Fibroblast of skin of back (primary cell): Measurements from ENCODE around the gene FAM53B.

ENCODE experiments used
- DNase-seq: peaks from one replicate; pipeline ENCODE4 v3.0.0-alpha.2; 2013

FAM53B gene

DNA sequence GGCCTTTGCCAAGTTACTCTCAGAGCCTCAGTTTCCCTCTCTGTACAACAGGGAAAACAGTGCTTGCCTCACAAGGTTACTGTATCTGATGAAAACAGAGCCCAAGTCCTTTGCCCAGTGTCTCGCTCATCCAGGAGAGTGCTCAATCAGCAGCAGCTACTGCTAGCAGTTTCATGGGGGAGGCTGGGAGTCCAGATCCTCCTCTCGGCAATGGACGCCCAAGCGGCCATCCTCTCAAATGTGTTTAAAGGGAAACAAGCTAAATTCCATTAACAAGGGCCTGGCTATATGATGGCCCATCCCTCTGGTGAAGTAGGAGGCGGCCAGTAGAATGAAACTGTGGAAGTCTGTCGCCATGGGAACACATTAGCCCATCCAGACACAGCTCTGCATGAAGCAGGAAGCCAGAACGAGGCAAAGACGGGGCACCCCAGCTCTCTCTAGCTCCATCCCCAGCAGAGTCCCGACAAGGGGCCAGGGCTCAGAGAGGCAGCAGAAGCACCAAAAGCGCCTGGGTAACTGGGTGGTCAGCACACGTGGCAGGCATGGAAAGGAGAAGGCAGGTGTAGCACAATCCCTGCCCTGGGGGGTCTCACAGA is 35.2 kb downstream of the FAM53B start:
- DNase-seq = no peak

DNA sequence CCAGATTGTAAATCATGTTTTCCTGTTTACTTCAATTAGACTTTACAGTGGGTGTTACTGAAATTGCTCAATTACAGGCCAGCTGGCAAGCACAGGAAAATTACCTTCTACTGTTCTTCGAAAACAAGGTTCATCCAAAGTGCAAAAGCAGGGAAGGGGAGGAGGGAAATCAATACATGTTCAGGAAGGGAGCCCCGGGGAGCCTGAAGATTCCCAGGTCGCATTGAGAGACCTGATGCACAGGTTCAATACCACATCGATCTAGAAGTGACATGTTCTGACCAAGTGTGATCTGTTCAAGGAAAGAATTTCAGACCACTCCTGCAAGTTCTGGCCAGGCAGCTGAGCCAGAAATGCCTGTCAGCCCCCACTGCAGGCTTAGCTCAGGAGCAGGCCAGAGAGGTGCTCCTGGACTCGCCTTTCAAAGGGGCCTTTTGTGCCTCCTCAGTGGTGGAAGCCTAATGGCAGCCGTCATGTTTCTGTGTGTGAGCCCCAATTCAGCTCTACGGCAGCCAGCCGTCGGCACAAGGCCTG is 35.9 kb downstream of the FAM53B start:
- DNase-seq = no peak

DNA sequence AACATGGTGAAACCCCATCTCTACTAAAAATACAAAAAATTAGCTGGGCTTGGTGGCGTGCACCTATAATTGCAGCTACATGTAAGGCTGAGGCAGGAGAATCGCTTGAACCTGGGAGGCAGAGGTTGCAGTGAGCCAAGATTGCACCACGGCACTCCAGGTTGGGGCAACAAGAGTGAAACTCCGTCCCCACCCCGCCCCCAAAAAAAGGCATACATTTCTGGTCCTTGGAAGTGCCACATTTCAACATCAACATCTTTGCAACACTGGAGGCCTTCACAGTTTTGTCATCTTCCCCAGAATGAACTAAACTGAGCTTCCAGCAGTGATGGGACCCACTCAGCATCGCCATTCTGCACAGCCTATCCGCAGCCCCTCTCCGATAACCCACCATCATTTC is 36.6 kb downstream of the FAM53B start:
- DNase-seq = no peak

DNA sequence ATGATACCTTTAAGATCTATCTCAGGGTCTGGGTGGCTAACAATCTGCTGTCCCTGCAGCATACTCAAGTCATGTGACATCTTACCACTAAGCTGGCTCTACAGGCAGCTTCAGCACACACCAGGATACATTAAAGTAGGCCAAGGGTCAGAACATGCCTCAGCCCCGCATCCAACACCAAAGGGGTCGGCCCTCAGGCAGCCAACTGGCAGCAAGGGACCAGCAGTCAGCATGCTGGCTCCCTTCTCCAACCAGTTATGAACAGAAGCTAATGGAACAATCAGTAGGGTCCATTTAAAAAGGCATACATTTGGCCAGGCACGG is 37.1 kb downstream of the FAM53B start:
- no peak for DNase-seq

DNA sequence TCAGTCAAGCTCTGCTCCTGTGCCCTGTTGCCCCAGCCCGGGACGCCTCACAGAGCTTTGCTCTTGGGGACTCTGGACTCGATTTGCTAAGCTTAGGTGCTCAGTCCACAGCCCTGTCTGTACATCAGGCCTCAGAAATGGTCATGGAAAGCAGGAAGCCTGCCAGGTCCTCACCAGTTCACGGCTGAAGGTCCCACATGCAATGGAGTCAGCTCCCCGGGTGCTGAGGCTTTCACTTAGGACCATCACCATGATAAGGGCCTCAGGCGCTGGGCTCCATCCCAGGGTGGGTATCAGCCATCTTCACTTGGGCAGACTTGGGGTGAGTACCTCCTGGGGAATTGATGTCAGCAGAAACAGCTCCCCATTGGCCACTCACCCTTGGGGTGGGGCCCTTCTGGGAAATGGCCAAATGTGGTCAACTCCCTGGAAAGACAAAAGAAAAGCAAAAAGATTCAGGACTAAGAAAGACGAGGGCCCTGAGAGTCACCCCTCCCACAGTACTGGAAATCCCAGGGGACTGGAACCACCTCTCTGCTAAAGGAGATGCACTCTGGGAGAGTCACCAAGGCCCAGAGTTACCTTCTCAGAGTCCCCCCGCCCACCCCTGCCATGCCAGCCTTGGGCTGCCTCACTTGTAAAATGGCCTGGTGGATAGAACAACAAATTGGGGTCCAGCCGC is 37.6 kb downstream of the FAM53B start:
- no peak for DNase-seq

DNA sequence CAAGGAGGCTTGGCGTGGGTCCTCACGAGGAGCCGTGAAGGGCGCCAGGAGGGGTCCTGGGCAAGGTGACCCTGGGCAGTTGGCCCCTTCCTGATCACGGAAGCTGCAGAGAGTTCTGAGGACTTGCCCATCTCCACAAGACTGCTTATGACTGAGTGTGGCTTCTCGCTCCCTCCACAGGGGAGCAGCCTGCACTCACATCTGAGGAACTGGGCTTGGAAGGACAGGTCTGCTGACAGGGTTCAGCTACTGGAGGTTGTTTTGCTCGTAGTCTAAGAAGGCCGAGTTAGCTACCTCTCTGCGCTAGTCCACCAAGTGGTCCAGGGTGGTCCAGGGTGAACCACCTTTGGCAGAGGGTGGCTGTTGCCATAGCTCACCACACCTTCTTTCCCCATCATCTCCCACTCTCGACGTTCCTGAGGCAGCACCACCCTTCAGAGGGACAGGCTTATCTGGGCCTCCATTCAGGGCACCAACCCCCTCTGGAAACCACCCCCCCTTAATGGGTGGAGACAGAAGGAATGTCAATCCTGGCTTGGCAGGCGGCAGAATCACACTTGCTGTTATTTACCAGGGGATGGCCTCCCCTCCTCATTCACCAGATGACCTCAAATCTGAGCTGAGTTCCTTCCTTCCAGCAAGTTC is 38.2 kb downstream of the FAM53B start:
- DNase-seq = no peak

DNA sequence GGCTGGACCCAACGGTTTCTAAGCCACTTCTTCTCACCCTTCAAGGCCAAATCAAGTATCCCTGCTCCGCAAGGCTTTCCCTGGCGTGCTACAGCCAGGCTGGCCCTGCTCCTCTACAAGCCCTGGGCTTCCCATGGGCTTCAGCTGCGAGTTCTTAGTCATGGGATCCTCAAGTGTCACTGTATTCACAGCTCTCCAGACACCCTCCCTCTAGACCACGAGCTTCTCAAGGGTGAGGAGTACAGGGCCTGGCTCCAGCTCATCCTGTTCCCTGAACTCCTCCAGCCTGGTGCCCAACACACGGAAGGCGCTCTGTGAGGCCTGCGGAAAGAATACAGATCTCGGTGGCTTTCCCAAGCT is 38.8 kb downstream of the FAM53B start:
- no peak for DNase-seq

DNA sequence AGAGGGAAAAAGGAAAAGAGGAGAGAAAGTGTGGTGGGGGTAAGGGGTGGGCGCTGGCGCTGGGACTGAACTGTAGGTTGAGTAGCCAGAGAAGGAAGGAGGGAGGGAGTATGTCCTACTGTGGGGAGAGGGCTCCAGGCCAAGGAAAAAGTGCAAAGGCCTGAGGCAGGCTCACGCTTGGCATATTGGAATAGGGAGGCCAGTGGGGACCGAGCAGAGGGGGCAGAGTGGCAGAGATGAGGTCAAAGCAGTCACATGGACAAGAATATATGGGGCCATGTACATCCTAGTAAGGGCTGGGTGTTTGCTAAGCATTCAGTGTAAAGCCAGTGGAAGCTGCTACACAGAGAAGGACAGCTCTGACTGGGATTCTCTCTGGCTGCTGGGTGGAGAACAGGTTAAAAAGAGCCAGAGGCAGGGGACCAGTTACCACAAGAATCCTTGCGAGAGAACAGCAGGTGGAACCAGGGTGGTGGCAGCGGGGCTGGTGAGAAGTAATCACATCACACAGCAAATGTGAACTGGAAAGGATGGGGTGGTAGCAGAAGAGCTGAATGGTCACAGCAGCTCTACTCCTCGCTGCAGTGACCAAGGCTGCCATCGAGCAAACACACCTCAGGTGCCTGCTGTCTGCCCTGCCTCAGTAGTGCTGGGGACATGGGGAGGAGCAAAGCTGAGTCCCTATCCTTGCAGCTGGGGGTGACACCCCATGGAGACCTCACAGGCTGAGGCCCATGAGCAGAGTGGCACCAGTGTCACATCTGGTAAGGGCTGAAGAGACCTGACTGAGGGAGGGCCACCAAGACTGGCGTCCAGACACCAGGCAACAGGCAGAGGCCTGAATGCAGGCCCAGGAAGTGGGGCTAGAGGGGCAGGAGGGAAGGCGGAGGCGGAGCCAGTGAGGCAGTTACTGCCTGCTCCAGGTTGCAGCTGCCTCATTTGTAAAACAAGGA is 39.5 kb downstream of the FAM53B start:
- DNase-seq = no peak

DNA sequence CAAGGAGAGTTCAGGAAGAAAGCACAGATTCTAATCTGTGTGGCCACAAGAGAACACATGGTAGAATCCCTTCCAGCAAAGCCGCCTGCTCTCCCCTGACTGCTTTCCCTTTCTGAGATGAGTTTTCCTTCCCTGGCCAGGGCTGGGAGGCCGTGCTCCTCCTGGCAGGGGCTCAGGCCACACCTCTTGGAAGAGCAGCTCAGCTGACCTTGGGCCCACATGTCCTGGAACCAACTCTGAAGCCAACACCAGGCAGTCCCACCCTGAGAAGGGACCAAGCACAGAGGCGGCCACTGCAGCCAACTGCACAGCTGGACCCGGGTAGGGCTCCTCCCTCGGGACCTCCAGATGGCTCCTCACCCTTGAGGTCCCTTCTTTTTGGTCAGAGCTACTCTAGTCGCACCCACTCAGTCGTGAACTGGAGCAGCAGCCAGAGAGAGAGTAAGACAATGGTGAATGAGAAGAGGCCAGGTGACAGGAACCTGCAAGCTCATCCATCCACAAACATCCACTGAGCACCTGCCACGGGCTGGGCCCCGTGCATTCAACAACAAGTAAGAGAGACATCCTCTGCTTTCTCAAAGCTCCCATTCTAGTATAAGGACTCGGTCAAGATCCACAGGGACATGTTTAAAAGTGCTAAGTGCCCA is 40.3 kb downstream of the FAM53B start:
- DNase-seq = no peak

DNA sequence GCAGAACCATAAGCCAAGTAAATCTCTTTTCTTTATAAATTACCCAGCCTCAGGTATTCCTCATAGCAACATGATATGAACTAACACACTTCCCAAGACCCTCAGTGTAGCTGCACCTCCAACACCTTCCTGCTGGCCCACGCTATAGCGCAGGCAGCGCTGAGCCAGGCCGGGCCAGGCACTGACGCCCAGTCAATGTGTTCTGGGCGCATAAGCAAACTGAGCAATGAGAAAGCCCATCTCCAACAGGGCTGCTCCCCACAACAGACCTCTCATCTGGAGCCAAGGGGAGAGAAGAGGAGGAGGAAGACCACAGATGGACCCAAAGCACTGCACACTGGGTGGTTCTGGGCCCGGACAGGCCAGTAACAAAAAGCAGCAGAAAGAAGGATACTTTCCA is 40.8 kb downstream of the FAM53B start:
- DNase-seq = no peak

DNA sequence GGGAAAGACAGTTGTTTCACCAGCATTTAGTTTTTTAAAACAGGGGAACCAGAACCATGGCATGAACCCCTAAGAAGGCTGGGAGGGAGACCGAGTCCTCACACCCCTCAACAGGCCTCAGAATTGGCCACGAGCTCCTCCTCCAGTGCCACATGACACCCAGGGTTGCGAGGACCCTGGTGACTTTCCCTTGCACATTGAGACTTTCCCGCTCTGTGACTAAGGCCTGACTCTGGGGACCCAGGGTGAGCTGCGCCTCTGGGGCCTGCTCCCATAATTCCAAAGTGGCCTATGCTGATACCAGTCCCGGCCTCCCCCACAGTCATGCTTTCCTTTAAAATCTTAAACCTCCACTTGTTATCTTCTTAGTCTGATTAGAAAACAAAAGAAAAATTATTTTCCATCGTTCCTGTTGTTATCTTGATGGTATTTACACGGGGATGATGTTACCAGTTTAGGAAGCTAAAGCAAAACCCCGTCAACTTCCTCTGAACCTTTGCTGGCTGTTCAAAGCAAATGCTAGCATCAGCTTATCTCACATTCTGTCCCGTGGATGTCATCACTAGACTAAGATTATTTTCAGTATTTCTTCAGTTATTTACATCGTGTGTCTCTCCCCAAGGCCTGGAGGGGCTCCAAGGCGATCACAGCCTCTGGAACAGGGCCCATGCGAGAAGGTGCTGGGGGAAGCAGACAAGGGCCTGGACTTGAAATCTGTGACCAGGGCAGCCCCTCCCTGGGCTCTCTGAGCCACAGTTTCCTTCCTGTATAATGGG is 42.1 kb downstream of the FAM53B start:
- DNase-seq = no peak

DNA sequence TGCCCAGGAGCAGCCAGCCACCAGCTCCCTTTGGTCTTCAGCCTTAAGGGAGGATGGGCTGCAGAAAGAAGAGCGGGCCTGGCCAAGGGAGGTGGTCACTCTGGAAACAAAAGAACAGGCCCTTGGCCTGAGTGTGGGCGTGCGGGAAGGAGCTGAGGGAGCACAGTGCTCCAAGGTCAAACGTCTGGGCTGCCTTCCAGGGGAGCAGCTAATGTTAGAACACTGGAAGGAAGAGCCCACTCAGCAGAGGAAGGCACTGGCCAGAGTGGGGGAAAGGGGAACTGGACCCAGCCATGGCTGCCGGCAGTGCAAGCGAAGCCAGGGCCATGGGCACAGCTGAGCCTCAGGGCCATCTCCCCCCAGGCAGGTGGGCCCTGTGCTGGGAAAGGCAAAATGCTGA is 42.7 kb downstream of the FAM53B start:
- DNase-seq = no peak

DNA sequence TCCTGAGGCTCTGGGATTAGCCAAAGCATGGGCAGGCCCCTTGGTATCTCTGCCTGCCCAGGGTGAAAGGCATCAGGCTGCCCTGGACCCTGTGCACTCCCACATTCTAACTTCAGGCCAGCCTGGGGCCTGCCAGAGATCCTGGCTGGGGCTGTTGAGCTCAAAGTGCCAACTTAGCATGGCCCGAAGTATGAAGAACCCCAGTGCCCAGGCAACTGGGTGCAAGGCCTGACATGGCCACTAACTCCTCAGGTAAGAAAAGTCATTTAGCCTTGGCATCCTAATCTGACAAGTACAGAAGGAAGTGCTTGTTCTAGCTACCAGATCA is 43.2 kb downstream of the FAM53B start:
- DNase-seq = no peak

DNA sequence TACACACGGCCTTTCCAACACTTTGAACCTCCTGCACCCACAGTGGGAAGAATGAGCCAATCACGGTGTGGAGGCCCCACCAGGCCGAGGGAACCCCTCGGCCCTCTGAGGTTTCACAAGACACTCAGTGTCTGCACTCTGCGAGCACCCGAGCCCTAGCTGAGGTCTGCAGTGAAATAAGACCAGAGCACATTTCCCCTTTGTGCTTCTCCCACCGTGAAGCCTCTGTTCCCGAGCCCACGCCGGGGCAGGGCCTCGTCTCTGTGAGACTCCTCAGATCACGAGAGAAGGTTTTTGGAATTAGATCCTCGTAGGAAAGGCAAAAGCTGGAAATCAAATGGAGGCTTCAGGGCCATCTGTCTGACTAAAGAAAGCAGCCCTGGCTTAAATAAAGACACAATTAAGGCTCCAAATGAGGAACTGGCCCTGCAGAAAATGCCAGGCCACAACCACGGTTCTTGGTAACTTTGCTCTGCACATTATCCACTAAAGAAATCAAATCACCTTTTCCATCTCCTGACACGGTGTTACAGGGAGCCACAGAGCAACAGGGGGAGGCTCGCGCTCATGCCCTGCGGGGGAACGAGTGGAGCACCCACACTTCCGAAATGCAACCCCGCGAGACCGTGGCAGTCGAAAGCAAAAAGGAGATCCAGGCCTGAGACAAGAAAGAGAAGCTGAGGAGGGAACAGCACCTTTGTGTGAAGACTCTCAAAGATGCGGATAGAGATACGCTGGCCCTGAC is 43.7 kb downstream of the FAM53B start:
- no peak for DNase-seq

DNA sequence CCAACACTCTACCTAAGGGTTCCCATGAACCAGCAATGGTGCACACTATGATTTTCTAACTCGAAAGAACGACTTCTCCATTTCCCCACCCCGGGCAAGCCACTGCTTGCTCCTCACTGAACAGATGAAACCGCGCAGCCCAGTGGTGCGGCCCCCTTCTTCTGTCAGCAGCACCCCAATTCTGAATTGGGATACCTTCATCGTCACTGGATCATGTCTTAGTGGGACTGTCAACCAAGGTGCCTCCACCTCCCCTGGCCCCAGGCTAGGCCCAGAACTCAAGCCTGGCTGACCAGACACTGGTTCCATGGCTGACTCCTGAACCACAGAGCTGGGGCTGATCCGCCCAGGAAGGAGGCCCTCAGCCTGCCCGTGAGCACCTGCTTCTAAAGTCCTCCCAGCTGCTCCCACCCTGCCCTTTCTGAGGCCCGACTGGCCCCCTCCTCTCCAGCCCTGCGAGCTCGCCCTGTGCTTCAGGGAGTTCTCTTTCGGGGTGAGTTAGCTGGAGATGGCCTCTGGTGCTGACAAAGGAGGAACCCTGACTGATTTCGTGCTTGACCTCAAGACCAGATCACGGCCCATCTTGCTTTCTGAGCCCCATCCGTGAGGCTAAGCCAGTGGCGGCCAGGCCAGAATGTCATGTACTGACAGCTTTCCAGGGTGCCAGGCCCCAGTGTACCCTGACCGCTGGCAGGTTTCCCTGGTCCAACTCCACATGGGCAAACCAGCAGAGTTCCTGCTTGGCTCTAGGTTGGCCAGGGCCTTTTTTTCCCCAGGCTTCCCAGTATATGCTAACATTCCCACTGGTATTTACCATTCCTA is 44.5 kb downstream of the FAM53B start:
- no peak for DNase-seq

DNA sequence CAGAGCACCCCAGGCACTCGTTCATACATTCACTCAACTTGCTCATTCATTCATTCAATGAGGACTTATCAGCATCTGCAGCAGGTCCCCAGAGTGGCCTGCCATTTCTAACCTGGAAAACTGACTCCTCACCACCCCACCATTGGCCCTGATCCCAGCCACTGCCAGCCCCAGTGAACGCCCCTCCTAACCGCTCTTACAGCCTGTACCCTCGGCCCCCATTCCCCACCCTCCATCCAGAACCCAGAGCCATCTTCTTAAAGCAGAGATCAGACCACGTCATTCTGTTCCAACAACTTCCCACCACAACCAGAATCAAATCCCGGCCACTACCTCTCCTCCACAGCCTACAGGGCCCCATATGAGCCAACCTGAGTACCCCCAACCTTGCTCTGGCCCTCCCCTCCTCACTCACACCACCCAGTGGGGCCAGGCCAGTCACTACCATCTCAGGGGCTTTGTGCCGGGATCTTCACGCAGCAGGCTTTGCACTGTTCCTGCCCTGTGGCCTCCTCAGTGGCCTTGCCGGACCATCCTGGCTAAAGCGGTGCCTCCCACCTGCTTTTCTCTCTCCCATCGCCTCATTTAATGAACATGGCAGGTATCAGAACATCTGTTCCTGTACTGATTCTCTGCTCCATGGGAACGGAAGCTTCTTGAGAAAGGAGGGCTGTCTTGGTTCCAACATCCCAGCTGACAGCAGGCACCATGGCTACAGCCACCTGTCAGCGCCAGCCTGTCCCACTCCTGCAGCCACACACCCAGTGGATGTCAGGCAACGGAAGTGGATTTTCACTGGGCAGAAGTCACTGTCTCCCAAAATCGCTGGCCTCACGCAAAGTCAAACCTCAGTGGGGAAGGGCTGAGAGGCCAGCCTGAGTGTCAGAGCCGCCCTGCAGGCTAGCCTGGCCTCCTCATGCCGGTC is 45.4 kb downstream of the FAM53B start:
- no peak for DNase-seq

DNA sequence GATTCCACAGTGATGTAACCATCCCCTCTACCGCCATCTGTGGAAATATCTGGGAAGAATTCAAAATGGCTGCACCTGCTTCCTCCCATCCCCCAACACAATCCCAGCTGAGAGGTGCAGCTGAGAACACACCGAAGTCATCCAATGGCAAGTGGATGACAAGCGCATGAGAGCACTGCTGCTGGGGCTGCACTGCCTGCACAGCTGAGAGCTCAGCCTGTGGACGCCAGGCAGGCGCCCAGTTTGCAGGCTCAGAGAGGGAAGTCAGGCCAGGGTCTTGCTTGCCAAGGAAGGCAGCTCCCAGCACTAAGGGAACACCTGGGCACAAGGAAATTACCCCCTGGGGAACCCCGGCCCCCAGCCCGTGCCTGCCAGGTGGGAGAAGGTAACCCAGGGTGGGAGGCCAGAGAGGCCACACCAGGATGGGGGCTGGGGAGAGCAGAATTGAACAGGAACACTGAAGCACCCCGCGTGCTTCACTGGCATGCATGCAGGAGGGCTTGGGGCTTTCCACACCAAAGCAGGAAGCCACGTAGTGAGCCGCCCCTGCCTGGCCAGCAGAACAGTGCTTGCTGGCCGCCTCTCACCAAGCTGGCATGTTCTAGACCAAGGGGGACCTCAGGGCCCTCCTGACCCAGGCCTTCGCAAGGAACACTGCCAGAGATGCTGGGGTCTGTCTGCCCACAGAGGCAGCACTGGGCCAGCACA is 46.2 kb downstream of the FAM53B start:
- DNase-seq = no peak

DNA sequence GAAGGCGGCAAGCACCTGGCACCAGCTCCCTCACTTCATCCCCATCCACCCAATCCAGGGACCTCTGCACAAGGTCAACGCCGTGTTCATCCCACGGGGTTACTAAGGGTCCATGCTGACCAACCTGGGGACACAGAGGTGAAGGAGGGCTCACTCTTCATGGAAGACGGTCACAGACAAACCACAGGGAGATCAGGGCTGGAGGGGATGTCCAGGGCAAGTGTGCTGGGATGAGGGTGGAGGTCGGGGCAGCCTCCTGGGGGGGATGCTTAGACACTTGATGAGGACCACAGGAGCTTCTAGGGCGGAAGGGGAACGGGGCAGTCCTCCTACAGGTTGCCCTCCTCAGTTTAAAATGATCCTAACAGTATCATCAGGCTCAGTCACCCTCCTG is 46.7 kb downstream of the FAM53B start:
- no peak for DNase-seq
